HuH-7.5 (cell line): ENCODE measurements around the gene ISOC2.

Experiments used
- DNase-seq: peaks from one replicate; pipeline ENCODE4 v3.0.0; 2011; ENCODE audit warnings: low spot score

ISOC2 gene

DNA sequence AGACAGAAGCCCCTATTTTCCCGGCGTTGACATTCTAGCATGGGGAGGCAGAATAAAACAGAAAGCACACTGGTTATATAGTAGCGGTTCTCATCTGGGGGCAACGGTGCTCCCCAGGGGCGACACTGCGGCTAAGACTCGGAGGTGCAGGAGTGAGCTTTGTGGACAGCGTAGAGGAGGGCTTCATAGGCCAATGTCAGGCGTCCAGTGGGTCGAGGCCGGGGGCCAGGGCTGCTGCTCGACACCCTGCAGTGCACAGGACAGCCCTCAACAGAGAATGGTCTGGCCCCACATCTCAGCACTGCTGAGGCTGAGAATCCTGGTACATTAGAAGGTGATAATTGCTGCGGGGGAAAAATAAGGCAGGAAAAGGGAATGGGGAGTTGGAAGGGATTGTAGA lies 16.5 kb upstream of the ISOC2 start:
- no peak for DNase-seq

DNA sequence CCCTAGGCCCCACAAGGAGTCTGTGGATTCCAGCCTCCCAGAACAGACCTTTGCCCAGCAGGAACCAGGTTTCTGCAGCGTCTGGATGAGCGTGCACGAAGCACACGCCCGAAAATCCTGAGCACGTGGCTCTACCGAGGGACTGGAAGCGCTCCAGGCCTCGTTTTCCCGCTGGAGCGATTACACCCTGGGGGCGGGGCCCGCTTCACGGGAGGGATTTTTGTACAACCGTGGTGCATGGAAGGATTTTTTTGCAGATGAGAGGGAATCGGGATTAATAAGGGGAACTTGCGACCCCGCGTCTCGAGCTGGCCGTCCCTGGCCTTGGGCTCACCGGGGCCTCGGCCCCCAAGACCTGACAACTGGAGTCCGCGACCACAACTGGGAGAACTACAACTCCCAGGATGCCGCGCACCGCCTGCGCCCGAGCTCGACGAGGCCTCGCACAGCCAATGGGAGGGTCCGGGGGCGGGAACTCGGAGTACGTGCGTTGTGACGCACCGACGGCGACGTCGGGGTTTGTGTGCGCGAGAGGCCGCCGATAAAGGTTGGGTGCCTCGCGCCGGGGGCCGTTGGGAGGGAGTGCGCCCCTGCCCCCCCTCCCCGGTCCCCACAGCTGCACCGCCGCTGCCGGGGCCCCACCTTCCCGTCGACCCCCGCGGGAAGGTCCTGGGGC lies 14.8 kb upstream of the ISOC2 start, which contains the start of gene ZNF628:
Gene ZNF628, plus strand, starts transcription at position 518 of the 676 bp plus-strand sequence. CDS start 3,294 bp downstream, outside the sequence.
- DNase-seq: peak; percentile 100

DNA sequence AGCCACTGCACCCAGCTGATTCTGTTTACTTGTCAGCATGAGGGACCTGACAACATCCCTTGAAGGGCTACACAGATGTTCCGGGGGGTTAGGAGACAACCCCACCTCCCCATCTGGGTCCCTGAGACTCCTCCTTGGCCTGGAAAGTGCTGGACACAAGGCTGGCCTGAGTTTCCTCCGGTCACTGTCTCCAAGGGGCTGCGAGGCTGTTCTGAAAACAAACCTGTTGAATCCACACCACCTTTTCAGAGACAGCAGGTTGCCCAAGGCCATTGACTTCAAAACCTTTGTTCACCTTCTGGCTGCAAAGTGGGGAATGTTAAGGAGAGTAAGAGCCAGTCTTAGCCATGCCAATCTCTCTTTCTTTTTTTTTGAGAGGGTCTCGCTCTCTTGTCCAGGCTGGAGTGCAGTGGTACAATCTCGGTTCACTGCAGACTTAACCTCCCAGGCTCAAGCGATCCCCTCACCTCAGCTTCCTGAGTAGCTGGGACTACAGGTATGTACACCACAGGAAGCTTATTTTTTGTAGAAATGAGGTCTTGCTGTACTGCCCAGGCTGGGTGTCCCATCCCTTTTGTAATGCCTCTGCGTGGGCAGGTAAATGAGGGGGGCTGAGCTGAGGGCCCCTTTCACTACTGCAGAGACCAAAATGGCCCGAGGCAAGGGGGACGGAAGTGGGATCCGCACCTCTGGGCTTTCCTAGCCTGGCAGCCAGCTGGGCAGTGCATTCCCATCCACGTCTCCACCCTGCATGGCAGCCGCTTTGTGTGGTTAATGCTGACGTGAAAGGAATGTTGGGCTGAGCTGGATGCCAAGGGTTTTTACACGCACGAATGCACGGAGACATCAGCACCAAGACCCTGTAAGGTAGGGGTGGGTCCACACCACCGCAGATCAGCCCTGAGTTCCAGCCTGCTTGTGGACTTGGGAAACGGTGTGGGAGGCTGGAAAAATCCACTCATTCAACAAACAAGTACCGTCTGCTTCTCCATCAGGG lies 13.1 kb upstream of the ISOC2 start:
- no peak for DNase-seq

DNA sequence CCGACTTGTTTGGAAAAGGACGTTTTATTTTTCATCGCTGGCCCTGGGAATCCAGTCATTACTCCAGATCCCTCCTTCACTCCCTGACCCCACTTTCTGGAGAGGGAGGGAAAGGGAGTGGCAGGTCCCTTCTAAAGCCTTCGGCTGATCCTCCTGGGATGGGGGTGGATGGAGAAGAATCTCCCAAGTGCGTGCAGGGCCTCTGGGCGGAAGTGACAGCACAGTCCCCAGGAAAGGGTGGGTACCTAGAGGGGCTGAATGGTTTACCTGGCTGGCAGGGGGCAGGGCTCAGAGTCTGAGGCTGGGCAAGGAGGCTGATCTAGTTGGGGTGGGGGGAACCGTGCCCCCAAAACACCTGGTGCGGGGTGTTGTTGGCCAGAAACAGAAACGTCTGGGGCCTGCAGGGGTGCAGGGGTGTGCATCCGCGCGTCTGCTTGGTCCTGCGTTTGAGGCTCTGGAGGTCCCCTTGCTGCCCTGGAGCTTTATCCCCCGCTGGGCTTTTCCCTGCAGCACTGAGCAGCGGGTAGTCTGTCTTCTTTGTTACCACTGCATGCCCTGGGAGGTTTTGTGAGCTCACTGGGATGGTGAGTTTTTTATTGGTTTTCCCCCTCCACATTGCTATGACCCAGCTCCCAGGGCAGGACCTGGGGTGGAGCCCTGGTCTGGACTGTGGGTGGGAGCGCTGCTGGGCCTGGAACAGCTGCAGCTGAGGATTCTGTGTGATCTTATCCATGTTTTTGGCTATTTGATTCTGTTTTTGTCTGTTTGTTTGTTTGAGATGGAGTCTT lies 12.0 kb upstream of the ISOC2 start:
- no peak for DNase-seq

DNA sequence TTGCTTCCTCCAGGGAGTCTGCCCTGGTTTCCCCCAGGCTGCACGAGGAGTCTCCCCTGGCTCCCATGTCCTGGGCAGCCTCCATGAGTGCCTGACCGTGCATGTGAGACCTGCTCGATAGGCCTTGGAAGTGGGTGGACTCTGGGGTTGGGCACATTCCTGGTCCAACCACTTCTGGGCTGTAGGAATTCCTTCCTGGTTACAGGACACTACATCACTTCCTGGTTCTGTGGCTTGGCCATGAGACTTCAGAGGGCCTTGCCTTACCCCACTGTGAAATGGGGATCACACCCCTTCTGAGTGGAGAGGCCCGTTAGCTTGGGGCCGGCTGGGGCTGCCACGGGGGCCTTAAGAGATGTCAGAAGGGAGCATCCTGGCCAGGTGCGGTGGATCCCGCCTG lies 11.0 kb upstream of the ISOC2 start:
- no peak for DNase-seq

DNA sequence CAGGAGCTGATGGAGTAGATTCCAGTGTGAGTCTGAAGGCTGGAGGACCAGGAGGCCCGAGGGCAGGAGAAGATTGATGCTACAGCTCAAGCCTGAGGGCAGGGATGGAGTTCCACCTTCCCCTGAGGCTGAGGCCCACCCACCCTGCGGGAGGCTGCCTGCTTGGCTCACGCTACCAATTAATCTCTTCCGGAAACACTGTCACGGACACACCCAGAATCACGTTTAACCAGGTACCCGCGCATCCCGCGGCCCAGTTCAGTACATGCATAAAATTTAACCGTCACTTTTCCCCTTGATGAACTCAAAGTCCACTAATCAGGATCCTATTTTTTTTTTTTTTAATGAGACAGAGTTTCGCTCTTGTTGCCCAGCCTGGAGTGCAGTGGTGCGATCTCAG lies 9.8 kb upstream of the ISOC2 start:
- no peak for DNase-seq

DNA sequence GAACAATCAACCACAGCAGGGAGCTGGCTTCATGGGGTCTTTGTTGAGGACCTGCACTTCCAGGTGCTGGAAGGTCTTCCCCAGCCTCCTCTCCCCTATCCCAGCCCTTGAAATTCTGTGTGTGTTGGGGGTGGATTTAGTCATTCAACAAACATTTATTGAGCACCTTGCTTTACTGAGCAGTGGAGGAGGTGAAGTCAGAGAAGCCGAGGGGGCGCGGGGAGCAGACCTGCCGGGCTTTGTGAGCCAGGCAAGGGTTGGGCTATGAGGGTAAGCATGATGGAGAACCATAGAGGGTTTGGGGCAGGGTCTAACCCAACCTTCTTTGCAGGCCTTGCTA lies 6.6 kb upstream of the ISOC2 start:
- no peak for DNase-seq

DNA sequence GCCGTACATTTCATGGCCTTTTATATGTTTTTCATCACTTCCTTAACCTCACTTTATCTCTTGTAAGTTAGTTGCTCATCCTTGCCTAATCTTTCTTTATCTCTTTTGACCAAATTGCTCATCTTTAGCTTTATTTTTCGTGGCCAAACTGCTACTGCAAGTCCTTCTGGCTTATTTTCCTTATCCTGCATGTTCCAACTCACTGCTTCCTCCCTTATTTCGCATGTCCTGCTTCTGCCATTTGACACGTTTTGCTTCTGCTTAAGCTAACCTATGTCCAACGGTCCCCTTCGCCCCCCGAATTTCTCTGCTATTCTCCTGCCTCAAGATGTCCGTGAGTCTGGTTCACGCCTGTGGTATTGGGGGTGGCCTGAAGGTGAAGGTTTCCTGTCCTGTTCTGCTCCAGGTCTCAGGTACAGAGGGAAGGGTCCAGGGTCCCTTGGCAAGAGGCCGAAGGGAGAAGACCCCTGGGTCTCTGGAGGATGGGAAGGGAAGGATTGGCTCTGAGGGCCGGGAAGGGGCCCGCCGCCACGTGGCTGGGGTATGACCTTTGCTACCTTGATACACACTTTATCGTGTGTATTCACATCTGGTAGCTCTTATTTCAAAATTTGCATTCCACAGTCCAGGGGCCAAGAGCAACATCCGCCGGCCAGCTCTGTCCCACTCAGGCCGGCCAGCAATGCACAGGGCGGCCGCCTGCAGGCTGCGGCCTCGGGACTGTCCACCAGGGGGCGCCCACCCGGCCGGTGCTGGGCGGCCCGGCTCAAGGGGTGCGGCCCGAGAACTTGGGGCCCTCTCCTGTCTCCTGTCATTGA lies 6.0 kb upstream of the ISOC2 start:
- peak; percentile 88 for DNase-seq

DNA sequence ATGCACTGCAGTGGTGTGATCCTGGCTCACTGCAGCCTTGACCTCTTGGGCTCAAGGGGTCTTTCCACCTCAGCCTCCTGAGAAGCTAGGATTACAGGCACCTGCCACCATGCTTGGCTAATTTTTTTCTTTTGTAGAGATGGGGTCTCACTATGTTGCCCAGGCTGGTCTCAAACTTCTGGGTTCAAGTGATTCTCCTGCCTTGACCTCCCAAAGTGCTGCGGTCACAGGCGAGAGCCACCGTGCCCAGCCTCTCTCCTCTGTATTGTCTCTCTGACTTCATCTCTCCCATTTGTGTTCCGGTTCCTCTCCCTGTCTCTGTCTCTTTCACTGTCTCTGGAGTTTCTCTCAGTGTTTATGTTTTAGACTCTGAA lies 4.8 kb upstream of the ISOC2 start:
- DNase-seq: no peak

DNA sequence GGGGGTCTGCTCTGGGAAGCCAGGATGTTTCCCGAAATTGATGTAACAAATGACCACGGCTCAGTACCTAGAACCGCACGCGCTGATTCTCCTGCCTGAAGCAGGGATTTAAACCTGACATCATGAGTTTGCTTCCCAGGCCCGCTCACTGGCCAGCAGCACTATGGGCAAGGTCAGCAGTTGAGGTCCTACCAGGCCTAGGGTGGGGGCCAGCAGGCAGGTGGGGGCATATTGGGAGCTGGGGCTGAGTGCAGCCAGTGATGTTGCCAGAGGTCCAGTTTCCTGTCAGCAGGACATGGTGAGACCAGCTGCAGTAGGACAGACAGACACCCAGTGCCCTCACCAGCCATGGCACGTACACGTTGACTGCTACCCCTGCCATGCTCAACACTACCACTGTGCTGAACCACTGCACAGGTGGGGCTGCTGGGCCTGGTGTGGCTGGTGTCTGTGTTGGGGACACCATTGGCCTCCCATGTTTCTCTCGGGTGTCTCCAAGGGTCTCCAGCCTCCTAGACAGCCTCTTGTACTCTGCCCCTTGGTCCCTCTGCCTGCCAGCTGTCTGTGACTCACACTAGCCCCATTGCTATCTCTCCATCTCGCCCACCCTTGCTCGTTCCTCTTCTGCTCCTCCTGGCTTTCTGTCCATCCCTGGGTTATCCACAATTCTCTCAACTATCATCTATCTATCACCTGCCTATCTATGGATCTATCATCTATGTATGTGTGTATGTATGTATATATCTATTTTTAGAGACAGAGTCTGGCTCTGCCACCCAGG lies 4.2 kb upstream of the ISOC2 start:
- no peak for DNase-seq

DNA sequence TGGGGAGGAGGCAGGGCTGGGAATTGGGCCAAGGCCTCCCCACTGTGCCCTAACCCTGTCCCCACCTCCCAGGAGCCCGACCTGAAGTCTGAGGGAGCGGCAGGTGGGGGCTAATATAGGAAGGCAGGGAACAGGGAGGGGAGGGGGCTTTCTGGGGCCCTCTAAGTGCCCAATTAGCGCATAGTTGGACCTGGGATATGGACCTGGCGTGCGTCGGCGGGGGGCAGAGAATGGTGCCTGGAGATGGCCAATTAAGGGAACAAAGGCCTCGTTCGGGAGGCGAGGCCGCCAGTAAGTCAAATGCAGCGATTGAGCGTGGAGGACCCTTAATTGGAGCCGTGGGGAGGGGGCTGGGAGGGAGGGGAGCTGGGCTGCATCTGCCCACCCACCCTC lies 3.2 kb upstream of the ISOC2 start, which contains the start of gene C19orf85:
Gene C19orf85, minus strand, starts transcription at position 90 of the 393 bp plus-strand sequence. CDS start 197 bp downstream, outside the sequence.
- DNase-seq: no peak

DNA sequence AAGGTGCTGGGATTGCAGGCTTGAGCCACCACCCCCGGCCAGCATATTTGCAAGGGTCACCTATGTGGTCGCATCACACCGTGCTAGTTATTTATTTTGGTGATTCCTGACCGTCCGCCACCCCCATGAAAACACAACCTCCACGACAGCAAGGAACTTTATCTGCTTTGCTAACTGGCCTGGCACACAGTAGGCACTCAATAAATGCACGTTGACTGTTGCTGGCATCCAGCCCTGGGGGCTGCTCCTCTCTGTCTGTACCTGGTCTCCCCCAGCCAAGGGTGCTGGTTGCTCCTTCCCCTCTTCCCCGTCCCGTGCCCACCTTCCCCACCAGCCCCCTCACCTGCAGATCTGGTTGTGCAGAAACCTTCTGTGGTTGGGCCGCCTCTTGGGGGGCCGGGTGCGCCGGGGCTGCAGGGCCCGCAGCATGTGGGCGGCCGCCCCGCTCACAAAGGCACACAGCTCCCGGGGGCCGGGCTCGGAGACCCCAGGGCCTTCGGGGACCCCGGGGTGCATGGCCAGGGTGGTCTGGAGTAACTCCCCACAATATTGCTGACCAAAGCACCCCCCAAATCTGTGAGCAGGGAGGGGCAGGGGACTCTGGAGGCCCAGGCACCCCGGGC lies 2.7 kb upstream of the ISOC2 start:
- no peak for DNase-seq

DNA sequence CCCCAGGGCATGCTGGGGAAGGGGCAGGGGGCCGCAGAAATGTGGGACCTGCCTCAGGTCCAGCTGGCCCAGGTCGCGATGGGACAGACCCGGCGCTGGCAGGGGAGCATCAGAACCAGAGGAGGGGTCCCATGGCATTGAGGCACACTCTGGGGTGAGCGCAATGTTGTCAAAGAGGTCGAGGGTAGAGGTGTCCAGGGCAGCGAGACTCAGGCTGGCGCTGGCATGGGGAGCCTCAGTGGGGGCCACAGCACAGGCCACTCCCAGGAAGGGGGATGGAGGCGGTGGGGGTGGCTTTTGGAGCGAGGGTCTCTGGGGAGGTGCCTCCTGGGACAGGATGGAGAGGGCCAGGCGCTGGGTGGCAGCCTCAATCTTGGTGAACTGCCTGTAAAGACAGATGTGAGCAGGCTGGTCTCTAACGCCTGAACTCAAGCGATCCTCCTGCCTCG lies 2.2 kb upstream of the ISOC2 start:
- DNase-seq: no peak

DNA sequence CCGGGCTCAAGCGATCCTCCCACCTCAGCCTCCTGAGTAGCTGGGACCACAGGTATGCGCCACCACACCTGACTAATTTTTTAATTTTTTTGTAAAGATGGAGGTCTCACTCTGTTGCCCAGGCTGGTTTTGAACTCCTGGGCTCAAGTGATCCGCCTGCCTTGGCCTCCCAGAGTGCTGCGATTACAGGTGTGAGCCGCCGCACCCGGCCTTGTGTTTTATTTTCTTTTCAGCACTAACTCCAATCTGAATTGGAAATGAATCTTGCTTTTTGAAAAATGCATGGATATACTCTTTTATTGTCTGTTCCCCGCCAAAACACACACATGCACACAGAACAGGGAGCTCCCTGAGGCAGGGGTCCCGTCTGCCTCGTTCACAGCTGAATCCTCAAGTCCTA lies 1.3 kb upstream of the ISOC2 start:
- DNase-seq: no peak

DNA sequence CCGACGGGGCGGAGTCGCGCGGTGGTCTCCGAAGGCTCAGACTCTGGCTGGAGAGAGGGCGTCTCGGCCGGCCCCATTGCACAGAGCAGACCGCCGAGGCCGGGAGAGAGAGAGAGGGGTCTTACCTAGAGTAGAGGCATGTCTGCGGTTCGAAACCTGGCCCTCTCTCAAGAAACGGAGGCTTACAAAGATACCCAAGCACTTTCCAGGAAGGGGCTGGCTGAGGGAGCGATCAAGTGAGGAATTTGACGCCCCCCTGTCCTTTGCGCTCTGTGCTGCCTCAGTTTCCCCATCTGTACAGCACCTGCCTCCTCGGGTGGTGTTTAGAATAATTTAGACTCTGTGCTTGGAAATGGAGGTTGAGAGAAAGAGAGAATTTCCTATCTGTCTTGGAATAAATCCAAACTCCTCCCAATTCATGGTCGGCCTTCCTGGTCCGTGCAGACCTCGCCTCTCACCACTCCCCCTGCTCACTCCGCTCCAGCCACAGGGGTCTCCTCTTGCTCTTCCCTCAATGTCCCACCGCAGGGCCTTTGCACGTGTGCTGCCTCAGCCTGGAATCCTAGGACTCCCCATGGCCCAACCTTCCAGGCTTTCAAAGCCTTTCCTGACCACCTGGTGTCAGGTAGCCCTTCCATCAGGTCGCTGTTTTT lies 658 bp upstream of the ISOC2 start:
- no peak for DNase-seq

DNA sequence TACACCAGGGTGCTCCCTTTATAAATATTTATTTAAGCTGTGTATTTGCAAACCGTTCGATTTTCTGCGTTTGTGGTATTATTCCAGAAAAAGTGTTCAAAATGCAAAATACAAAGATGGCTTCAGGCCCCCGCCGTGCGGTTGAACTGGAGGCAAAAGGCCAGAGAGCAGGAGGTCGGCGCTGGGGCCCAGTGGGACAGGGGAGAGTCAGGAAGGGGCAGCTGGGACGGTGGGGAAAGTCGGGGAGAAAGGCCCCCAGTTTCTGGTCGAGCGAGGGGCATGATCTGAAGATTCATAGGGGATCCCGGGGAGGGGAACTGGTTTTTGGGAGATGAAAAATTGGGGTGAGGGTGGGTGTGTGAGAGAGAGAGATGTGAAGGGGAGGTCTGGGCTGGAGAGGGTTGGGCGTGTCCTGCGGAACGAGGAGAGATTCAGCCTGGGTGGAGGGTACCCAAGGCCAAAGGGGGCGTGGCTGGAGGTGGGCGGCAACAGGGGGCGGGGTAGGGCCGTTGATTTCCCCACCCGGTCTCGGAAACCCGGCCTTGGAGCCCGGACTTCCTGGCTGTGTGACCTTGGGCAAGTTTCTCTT lies 678 bp downstream of the ISOC2 start:
- peak; percentile 95 for DNase-seq

DNA sequence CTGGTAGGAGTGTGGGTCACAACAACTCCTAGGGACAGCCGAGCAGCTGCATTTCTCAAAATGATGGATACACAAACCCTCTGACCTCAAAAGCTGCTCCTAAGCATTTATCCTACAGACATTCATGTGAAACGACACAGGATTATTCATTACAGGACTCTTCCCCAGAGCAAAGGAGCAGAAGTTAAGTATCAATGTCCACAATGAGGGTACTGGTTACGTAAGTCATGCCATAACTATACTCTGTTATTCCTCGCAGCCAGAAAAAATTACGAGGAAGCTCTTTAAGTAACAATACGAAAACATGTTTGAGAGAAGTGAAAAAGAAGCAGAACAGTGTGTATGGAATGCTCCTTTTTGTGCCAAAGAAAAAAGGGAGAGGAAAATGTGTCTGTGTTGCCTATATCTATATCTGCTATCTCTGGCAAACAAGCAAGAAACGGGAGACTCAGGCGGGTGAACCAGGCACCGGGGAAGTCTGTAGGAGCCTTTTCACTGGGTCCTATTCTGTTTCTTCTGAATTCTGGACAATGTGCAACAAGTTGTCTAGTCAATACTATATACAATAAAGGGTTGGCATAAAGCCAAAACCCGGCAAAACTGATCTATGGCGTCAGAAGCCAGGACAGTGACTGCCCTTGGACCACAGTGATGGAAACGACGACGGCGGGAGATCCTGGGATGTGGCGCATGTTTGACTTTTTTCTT lies 1.3 kb downstream of the ISOC2 start:
- no peak for DNase-seq

DNA sequence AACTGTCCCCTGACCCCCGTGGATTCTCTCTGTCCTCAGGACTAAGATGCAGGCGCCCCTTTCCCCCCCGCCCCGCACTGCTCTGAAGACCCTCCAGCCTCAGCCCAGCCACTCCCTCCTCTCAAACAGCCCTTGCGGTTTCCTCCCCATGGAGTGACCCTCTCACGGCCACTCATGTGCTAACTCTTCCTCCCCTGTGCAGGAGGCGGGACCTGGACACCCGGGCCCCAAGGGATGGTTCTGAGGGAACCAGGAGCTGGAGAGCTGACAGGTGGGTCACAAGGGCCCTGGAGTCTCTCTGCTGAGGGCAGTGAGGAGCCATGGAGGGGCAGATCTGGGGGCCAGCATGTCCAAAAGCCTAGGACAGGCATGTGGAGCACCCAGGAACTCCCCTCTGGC lies 1.9 kb downstream of the ISOC2 start:
- no peak for DNase-seq
